HEK293 (cell line): ENCODE measurements around the gene LRRC10B.

ENCODE experiments used
- CTCF ChIA-PET: fragments of 350-600 bp; formaldehyde crosslinking; extraction: SDS; loops from one replicate; lab custom pipeline; 2021; ENCODE audit warnings: antibody characterized with exemption; lab: Yijun Ruan, JAX
- POLR2A ChIA-PET: fragments of 300-600 bp; formaldehyde crosslinking; extraction: SDS; loops from one replicate; lab custom pipeline; 2020; ENCODE audit warnings: antibody characterized with exemption, inconsistent platforms; lab: Yijun Ruan, JAX
- H3K27ac ChIP-seq: fragments of 200-500 bp; sonication (Bioruptor generic); 2 replicates; pipeline ENCODE4 v1.5.1; 2014; ENCODE audit warnings: low read depth, low read length, control low read depth, inconsistent platforms; ENCODE audit errors: extremely low read depth
- H3K36me3 ChIP-seq, 2 experiments: fragments of 200-500 bp in 1 of 2; sonication (Bioruptor generic) in 1 of 2; 1 replicate in 1 of 2; 2 replicates in 1 of 2; pipeline ENCODE4 v1.5.1; 2014 to 2017; ENCODE audit warnings: inconsistent platforms in 2 of 2, low read length in 2 of 2; ENCODE audit not compliant: control insufficient read depth in 2 of 2, insufficient read depth in 1 of 2
- H3K4me1 ChIP-seq: fragments of 200-500 bp; sonication (Bioruptor generic); 2 replicates; pipeline ENCODE4 v1.5.1; 2014; ENCODE audit warnings: mild to moderate bottlenecking, low read length, inconsistent platforms; ENCODE audit not compliant: control insufficient read depth, insufficient read depth
- H3K4me3 ChIP-seq: 2 replicates; pipeline ENCODE4 v1.5.1; 2011; ENCODE audit warnings: low read depth, mild to moderate bottlenecking, control low read depth, low read length, moderate library complexity
- H3K9me3 ChIP-seq: fragments of 200-500 bp; sonication (Bioruptor generic); 2 replicates; pipeline ENCODE4 v1.5.1; 2014; ENCODE audit warnings: low read depth, low read length, inconsistent platforms; ENCODE audit not compliant: control insufficient read depth, insufficient read depth
- CTCF ChIP-seq: fragments of 450-650 bp; formaldehyde crosslinking; IDR thresholded peaks from 2 replicates; pipeline ENCODE4 v1.5.1; 2016; ENCODE audit warnings: missing biosample characterization, missing genetic modification characterization
- HOXD13 ChIP-seq: sonication (generic); formaldehyde crosslinking; IDR thresholded peaks from 2 replicates; pipeline ENCODE4 v1.8.0; 2022; ENCODE audit warnings: missing genetic modification reagents, borderline replicate concordance
- PATZ1 ChIP-seq: fragments of 450-650 bp; formaldehyde crosslinking; IDR thresholded peaks from 2 replicates; pipeline ENCODE4 v1.5.1; 2016; ENCODE audit warnings: missing biosample characterization, missing genetic modification characterization
- REPIN1 ChIP-seq: fragments of 450-650 bp; formaldehyde crosslinking; IDR thresholded peaks from 2 replicates; pipeline ENCODE4 v1.5.1; 2017; ENCODE audit warnings: missing biosample characterization, missing genetic modification characterization, low read depth
- REST ChIP-seq: fragments of 450-650 bp; formaldehyde crosslinking; IDR thresholded peaks from 2 replicates; pipeline ENCODE4 v1.5.1; 2016; ENCODE audit warnings: missing biosample characterization, missing genetic modification characterization
- ZEB2 ChIP-seq: fragments of 450-650 bp; formaldehyde crosslinking; IDR thresholded peaks from 2 replicates; pipeline ENCODE4 v1.5.1; 2016; ENCODE audit warnings: missing biosample characterization, missing genetic modification characterization
- ZNF19 ChIP-seq: fragments of 450-650 bp; formaldehyde crosslinking; IDR thresholded peaks from 2 replicates; pipeline ENCODE4; 2016; ENCODE audit warnings: missing biosample characterization, missing genetic modification characterization, low read depth
- ZNF324 ChIP-seq: fragments of 450-650 bp; formaldehyde crosslinking; IDR thresholded peaks from 2 replicates; pipeline ENCODE4 v1.5.1; 2016; ENCODE audit warnings: missing biosample characterization, missing genetic modification characterization
- ZNF341 ChIP-seq: fragments of 450-650 bp; formaldehyde crosslinking; IDR thresholded peaks from 2 replicates; pipeline ENCODE4; 2016; ENCODE audit warnings: low read depth, missing biosample characterization, missing genetic modification characterization
- ZNF654 ChIP-seq: fragments of 450-650 bp; formaldehyde crosslinking; IDR thresholded peaks from 2 replicates; pipeline ENCODE4 v1.5.1; 2016; ENCODE audit warnings: low read depth, missing biosample characterization, missing genetic modification characterization
- ZNF704 ChIP-seq: fragments of 450-650 bp; formaldehyde crosslinking; IDR thresholded peaks from 2 replicates; pipeline ENCODE4 v1.5.1; 2016; ENCODE audit warnings: missing biosample characterization, missing genetic modification characterization
- ZNF76 ChIP-seq: fragments of 450-650 bp; formaldehyde crosslinking; IDR thresholded peaks from 2 replicates; pipeline ENCODE4; 2016; ENCODE audit warnings: low read depth, missing biosample characterization, missing genetic modification characterization, borderline replicate concordance

Gene LRRC10B

GRCh38 chr11:61477126-61477525 lies 31.4 kb upstream of the LRRC10B start:
- Histone ChIP-seq H3K9me3 (no peaks in the 10 kb centered on the region), H3K27ac (no peak overlapping the region), H3K4me3 (no peak overlapping the region), H3K36me3 (peaks cover 0 to 4% of the 10 kb centered on the region in 2 experiments; a peak in 1 of 3 replicates), H3K4me1 (no peaks in the 10 kb centered on the region)
- TF ChIP-seq ZNF76 (tag by site-specific recombination), result no peak
- TF ChIP-seq ZNF324 (tag by site-specific recombination), result no peak
- TF ChIP-seq REPIN1 (tag by site-specific recombination), result no peak
- TF ChIP-seq REST (tag by site-specific recombination), result no peak
- no peak for TF ChIP-seq ZEB2 (tag by site-specific recombination)
- TF ChIP-seq ZNF704 (tag by site-specific recombination), result no peak
- CTCF ChIA-PET, result interaction anchor here (0.6 to 11.7 kb wide), 26 partner anchors 9 to 1787 kb away, joined by 3 to 325 read pairs (median 5); partner anchors contain the start of genes LRRC10B and MS4A15
- POLR2A ChIA-PET, result interaction anchor here (0.6 kb wide), 1 partner anchor 11 kb away, joined by 4 read pairs; no protein-coding TSS in a partner anchor

GRCh38 chr11:61477727-61478148 lies 30.8 kb upstream of the LRRC10B start:
- H3K27ac ChIP-seq, result no peak overlapping the region
- ChIA-PET CTCF (interaction anchor here (0.6 to 11.7 kb wide), 38 partner anchors 8 to 1788 kb away, joined by 3 to 325 read pairs (median 4); partner anchors contain the start of gene LRRC10B), POLR2A (interaction anchor here (0.7 to 1.0 kb wide), 3 partner anchors 31 to 255 kb away, joined by 3 read pairs; partner anchors contain the start of gene LRRC10B)
- no peak for TF ChIP-seq ZNF19 (tag by site-specific recombination)
- no peak for TF ChIP-seq HOXD13
- peak; percentile 71 for TF ChIP-seq CTCF (tag by site-specific recombination)
- TF ChIP-seq PATZ1 (tag by site-specific recombination), result 0 out of 2 replicates have a peak, but pooled peaks have one; percentile 42
- TF ChIP-seq ZNF341 (tag by site-specific recombination), result peak; percentile 84
- TF ChIP-seq ZNF654 (tag by site-specific recombination), result peak; percentile 60
- H3K36me3 ChIP-seq, result peaks cover 0 to 2% of the 10 kb centered on the region in 2 experiments; a peak in 1 of 3 replicates
- no peaks in the 10 kb centered on the region for H3K4me1 ChIP-seq
- no peak overlapping the region for H3K4me3 ChIP-seq
- H3K9me3 ChIP-seq, result no peaks in the 10 kb centered on the region
